ENCODE measurements around the gene STIL.
"Not testable (repeated sequence)": the region's sequence is repeated elsewhere in the genome, so short reads cannot be mapped to it uniquely, and the experiment has no call there.

The STIL gene

DNA sequence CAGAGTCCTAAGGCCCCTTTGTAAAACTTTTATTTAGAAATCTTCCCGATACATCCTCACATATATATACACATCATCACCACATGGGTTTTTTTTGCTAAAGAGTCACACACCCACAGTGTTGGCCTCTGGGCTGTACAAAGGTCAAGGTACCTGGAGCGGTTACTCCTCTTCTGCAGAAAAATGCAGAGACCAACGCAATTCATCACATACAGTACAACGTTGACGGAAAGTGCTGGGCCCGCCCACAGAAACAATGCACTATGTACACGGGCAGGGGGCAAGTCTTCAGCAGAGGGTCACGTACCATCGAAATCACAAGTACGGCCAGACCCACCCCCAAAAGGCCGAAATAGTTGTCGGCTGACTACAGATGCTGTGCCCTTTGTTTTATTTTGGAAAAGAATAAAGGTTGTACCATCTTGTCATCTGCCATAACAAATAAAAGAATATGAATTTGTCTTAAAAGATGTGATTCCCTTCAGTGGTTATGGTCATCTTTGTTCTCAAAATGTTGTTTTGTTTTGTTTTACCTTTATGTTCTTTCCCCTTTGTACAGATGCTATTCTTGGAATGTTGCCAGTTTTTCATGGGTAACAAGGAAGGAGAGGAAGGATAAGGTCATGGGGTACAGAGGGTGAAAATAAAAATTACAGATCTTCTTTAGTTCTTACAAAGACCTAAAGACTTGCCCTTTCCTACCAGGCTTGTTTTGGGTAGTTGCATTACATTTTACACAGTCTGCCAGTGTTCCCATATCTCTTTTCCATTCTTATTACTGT lies 97.5 kb downstream of the STIL start:
- DNase-seq, result no peak

DNA sequence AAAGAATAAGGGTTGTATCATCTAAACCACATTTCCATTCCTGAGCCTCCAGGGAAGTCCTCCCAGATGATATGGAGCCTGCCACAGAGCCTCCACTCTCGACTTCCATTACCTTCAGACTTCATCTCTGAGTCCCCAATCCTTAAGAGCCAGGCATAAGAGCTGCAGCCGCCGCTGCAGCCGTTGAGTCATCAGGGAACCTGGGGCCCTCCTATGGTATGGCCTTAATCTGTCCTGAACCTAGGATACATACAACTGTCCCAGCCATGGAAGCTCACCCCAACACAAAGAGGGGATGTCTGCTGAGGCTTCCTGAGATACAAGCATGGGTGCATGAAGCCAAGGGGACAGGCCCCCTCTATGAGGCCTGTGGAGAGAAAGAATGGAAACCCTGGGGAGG lies 98.2 kb downstream of the STIL start:
- DNase-seq, result no peak

GRCh38 chr1:47214549-47214948 lies 99.4 kb downstream of the STIL start:
- DNase-seq, result no peak

- DNase-seq, result no peak
These were observed 100.5 kb downstream of the STIL start for GRCh38 chr1:47213230-47213963.

DNA sequence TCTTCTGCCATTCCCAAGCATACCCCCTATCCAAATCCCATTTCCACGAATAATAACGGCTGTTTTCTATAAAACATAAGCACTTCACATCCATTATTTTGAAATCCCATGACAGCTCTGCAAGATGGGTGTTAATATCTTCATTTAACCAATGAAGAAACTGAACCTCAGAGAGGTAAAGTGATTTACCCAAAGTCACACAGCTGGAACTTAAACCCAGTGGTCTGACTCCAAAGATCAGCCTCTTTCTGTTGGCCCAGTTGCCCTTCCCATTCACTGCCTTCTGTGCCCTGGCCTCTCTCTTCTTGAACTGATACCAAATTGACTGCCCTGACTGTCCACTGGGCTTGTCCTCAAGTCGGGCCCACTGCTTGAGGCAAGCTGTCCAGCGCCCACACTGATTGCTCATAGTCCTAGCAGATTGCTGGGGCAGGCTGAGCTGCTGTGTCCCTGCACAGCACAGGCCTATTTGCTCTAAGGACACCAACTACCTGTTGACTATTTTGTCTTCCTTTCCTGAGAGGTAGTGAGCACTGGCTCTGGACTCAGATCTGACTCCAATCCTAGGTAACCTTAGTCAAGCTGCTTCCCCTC lies 101.2 kb downstream of the STIL start:
- DNase-seq, result no peak

GRCh38 chr1:47211796-47212269 lies 102.1 kb downstream of the STIL start:
- no peak for DNase-seq

DNA sequence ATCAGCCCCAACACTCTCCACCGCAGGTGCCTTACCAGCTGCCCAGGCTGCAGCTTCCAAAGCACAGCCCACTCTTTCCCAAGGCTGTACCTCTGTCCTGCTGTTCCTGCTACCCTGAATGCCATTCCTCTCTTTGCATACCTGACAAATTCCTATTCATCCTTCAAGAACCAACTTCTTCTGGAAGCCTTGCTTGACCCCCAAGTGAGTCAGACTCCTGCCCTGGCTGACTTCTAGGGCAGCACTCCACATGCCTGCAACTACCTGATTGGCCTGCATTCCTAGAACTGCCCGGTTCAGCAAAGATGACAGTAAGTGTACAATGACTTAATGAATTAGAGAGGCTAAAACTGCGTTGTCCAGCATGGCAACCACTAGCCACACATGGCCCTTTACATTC lies 103.3 kb downstream of the STIL start:
- no peak for DNase-seq

GRCh38 chr1:47209725-47210325 lies 104.1 kb downstream of the STIL start:
- no peak for DNase-seq

DNA sequence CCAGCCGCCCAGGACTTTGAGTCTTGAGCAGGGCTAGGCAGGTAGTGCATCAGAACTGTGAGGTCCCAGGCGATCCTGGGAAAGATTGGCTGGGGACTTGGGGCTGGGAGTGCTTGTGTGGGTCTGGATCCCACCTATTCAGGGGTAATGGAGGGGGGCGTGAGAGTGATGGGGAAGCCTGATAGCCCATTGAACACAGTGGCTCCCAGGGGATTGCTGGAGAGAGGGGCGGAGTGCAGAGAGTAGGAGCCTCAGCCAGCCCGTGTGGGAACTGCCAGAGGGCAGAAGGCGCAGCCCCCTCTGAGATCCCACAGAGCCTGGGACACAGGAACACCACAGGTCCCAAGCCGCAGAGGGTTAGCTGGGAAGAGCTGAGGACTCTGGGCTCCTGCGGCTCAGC lies 104.9 kb downstream of the STIL start:
- no peak for DNase-seq

DNA sequence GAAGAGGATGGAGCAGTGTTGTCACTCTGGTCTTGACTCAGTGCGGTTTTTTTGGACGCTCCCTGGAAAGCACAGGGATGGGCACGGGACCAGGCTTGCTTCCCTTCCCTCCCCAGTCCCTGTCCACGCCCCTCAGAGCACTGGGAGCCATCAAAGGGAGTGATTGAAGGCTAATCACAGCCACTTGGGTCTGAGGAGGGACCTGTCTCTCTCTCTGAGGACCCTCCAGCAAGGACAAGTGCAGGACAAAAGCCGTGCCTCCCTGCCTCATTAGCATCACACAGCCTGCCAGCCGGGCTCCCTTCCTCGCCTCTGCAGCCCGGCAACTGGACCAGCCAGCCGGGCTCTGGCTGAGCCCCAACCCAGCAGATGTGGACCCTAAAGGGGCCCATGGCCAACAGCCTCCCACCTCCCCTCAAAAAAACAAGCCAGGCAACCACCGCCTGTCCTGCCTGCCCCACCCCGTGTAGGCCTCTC lies 105.5 kb downstream of the STIL start:
- no peak for DNase-seq

GRCh38 chr1:47207803-47208373 lies 106.1 kb downstream of the STIL start:
- no peak for DNase-seq

GRCh38 chr1:47205918-47206317 lies 108.0 kb downstream of the STIL start:
- no peak for DNase-seq

DNA sequence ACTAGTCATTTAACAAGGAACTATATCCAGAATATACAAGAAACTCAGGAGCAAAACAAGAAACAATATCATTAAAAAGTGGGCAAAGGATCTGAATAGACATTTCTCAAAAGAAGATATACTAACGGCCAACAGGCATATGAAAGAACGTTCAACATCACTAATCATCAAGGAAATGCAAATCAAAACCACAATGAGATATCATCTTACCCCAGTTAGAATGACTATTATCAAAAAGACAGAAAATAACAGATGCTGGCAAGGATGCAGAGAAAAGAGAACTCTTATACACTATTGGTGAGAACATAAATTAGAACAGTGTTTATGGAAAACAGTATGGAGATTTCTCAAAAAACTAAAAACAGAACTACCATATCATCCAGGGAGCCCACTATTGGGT lies 110.4 kb downstream of the STIL start:
- DNase-seq, result not testable (repeated sequence)

- DNase-seq, result no peak
These were observed 112.8 kb downstream of the STIL start for GRCh38 chr1:47201179-47201578.

Data from amniotic stem cell (primary cell).